Bone marrow (tissue), 2 donors: ENCODE results near the gene RNU1-4.
"Not testable (repeated sequence)": the region's sequence is repeated elsewhere in the genome, so short reads cannot be mapped to it uniquely, and the experiment has no call there.

Source experiments
- DNase-seq, 2 donors: peaks; one replicate each; lab custom pipeline; 2025; lab: John Stamatoyannopoulos, UW

Gene RNU1-4

GRCh38 chr1:16770139-16770759 lies 29.9 kb downstream of the RNU1-4 start:
- DNase-seq: not testable (repeated sequence)

DNA sequence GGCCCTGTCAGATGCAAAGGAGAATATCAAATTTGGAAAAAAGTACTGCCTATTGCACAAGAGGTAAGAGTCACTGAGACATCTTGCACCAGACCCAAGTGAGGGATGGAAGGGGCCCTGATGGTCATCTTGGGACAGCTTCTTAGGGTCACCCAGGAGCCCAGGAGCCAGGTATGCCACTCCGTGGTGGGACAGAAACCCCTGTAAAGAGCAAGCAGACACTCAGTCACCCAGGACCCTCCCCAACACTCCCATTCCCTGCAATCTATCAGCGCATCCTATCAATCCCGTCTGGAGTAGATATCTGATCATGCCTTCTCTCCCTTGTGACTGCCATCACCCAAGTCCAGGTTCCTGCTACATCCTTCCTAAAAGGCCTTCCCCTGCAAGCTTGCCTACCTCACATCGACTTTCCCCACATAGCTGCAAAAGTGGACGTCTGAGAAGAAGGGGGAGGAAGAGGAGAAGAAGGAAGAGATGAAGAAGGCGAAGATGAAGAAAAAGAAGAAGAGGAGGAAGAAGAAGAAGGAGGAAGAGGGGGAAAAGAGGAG lies 30.7 kb downstream of the RNU1-4 start:
- DNase-seq: not testable (repeated sequence)

GRCh38 chr1:16772275-16773204 lies 32.2 kb downstream of the RNU1-4 start:
- DNase-seq: not testable (repeated sequence)

DNA sequence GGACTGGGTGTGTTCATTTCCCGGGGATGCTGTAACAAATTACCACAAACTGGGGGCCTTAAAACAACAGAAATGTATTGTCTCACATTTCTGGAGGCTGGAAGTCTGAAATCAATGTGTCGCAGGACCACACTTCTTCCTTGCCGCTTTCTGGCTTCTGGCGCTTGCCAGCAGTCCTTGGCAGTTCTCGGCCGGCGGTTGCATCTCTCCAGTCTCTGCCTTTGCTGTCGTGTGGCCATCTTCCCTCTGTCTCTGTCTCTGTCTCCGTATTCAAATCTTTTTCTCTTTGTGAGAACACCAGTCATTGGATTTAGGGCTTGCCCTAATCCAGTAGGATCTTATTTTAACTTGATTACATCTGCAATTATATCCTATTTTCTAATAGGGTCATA lies 32.9 kb downstream of the RNU1-4 start:
- DNase-seq: not testable (repeated sequence)

DNA sequence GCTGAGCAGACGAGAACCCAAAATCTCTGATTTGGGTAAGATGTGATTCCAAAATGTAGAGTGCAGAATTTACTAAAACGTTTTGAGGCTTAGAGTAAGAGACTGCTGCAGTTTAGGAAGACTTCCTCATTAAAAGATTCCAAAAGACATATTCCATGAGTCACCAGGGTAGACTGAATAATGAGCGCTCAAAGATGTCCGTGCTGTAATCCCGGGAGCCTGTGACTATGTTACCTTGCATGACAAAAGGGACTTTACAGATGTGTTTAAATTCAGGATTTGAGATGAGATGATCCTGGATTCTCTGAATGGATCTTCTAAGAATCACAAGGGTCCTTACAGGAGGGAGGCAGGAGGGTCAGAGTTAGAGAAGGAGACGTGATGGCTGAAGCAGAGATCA lies 33.4 kb downstream of the RNU1-4 start:
- not testable (repeated sequence) for DNase-seq

GRCh38 chr1:16774773-16775172 lies 34.5 kb downstream of the RNU1-4 start:
- DNase-seq: not testable (repeated sequence)

- DNase-seq: not testable (repeated sequence)
Observed at GRCh38 chr1:16775290-16775689, 35.0 kb downstream of the RNU1-4 start.

DNA sequence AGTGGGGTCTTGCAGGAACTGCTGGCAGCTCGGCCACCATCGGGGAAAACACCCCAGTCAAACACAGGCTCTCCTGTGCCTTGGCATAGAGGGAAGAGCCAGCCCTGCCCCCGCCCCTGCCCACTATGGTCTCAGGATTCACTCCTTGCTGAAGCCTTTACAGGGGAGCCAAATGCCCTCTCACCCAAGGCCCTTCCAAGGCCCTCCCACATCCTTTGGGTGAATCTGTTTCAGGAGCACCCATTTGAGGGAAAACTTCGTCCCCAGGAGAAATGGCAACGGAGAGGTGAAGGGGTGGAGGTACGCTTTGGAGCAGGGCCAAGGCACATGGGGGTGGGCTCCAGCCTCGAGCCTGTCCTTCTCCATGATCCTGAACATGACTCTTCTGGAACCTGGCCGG lies 35.9 kb downstream of the RNU1-4 start:
- not testable (repeated sequence) for DNase-seq

DNA sequence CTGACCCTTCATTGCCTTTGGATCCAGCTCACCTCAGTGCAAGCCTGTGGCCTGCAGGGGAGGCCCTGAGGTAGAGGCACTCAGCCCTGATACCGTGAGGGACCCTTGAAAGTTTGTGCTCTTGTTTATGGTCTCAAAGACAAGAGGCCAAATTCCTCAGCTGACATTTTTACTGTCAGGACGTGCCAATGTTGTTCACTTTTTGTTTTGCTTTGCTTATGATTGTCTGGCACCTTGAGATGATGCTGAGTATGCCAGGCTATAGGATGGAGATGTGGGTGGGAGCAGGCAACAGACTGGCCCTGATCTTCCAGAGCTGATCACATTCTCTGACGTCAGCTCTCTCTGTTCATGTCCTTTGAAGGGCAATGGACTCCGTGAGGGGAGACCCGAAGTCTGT lies 36.5 kb downstream of the RNU1-4 start:
- not testable (repeated sequence) for DNase-seq

- not testable (repeated sequence) for DNase-seq
Observed at GRCh38 chr1:16777821-16778220, 37.5 kb downstream of the RNU1-4 start.

DNA sequence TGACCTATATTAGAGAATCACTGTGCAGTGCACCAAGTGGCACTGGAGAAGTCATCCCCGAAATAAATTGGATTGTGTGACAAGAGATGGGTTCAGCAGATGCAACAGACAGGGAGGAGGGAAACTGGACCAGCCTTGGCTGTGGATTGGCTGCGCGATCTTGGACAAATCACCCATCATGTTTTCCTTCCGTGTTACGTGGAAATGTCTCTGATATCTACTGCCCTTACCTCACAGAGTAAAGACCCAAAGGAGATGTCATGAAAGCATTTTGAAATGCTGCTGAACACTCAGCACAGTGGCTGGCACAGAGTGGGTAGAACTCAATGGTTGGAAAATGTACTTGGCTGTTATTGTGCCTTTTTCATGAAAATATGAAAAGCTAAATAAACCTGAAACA lies 39.2 kb downstream of the RNU1-4 start:
- DNase-seq: not testable (repeated sequence)

DNA sequence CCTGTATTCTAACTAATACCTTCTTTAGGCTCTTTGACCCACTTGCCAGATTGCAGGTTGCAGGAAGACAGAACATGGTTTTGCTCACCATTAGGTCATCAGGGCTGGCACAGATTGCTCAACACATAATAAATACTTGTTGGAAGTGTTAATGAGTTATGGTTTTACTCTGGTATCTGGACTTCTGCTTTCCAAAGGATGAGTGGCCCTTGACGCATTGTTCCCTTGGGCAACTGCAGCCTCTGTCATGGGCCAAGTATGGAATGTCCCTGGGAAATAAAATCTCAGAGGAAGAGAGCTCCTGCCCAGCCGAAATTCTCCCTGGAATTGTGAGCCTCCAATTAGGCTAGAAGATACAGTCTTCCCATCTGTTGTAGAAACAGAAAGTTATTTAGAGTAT lies 40.7 kb downstream of the RNU1-4 start:
- not testable (repeated sequence) for DNase-seq

DNA sequence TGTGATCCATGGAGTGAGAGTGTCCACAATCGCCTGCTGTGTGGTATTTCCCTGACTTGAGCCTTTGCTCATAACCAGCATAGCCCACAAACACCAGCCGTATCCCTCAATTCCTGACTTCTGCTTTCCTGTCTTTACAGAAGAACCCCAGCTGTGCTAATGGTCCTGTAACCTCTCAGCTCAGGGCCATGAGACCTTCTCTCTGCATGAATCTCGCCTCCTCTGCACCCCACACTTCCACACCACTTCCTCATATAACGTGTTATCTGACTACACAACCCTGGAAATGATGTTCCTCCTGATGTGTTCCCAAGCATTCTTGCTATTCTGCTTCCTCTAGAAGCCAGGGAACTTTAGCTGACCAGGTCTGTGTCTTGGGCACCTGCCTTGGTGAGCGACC lies 41.3 kb downstream of the RNU1-4 start:
- not testable (repeated sequence) for DNase-seq

DNA sequence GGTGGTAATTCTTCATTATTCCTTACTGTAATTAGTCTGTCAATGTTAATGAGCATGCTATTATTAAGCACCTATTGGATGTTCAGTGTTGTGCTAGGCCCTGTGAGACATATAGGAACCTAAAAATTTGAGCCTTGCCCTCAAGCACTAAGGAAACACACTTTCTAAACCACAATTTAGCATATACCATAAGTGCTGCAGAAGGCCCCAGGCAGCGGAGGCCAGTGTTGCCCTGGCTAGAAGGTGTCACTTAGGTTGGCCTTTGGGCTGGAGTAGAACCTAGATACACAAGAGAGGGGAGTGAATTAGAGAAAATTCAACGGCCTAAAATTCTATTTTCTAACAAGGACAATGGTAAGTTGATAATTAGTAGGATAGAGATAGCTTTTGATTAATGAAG lies 44.6 kb downstream of the RNU1-4 start:
- not testable (repeated sequence) for DNase-seq

GRCh38 chr1:16786362-16786761 lies 46.0 kb downstream of the RNU1-4 start:
- not testable (repeated sequence) for DNase-seq

DNA sequence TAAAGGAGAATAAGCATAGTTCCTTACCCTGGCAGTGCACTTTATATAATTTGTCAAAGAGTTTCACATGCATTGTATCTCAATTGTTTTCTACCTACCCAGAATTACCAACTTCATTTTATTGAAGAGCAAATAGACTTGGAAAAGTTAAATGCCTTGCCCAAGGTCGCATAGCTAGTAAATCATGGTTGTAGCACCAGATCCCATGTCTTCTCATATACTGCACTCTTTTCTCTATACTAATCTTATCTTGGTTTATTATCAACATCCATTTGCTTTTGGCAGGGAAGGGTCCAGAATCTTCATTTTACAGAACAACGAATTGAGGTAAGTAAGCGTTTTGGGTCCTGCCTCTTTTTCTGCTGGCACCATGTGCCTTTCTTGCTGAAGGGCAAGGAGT lies 46.9 kb downstream of the RNU1-4 start:
- DNase-seq: not testable (repeated sequence)

DNA sequence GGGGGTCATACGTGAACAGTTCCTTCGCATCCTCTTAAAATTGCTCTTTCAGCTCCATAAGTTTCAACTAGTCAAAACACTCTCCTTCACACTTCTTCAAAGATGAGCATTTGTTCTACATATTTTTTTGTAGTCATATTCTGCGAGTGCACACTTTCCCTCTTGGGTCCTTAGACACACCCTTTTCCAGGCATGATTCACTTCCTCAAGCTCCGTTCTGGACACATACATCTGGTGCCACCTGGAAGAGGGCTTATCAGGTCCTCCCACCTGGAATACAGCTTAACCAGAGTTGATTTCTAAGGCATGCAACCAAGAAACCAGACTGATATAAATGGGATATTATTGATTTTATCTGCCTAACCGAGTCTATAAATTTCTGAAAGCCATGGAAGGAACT lies 47.4 kb downstream of the RNU1-4 start:
- DNase-seq: not testable (repeated sequence)
